Neural progenitor cell (in vitro differentiated cells): ENCODE data around the gene CEP97. TPM values are rescaled to one million over a fixed set of nuclear protein-coding genes. Genes with fewer than 3 reads are reported as not detected.
"Not testable (repeated sequence)": the region's sequence is repeated elsewhere in the genome, so short reads cannot be mapped to it uniquely, and the experiment has no call there.

Source experiments
- DNase-seq: peaks from one replicate; pipeline ENCODE4 v3.0.0-alpha.2; 2016; ENCODE audit warnings: low spot score
- H2AFZ ChIP-seq: fragments of 200-600 bp; sonication (generic); replicated peaks from 2 replicates; pipeline ENCODE4 v1.6.1; 2016; ENCODE audit warnings: antibody characterized with exemption
- H3F3A ChIP-seq: fragments of 200-600 bp; sonication (generic); 2 replicates; pipeline ENCODE4 v1.6.1; 2016; ENCODE audit warnings: antibody characterized with exemption, low read depth
- H3K27ac ChIP-seq: fragments of 200-600 bp; sonication (generic); 2 replicates; pipeline ENCODE4 v1.5.1; 2016; ENCODE audit warnings: mild to moderate bottlenecking
- H3K27me3 ChIP-seq: fragments of 200-600 bp; sonication (generic); 2 replicates; pipeline ENCODE4 v1.6.1; 2016; ENCODE audit warnings: mild to moderate bottlenecking, moderate library complexity
- H3K36me3 ChIP-seq: fragments of 200-600 bp; sonication (generic); 2 replicates; pipeline ENCODE4 v1.5.1; 2016
- H3K4me1 ChIP-seq: fragments of 200-600 bp; sonication (generic); 2 replicates; pipeline ENCODE4 v1.6.1; 2016; ENCODE audit warnings: mixed run types
- H3K4me2 ChIP-seq: fragments of 200-600 bp; sonication (generic); 2 replicates; pipeline ENCODE4 v1.6.1; 2016
- H3K4me3 ChIP-seq: fragments of 200-600 bp; sonication (generic); 2 replicates; pipeline ENCODE4 v1.5.1; 2016
- H3K79me2 ChIP-seq: fragments of 200-600 bp; sonication (generic); 2 replicates; pipeline ENCODE4 v1.6.1; 2016; ENCODE audit warnings: low read depth
- H3K9ac ChIP-seq: fragments of 200-600 bp; sonication (generic); 2 replicates; pipeline ENCODE4 v1.6.1; 2016
- H3K9me3 ChIP-seq: fragments of 200-600 bp; sonication (generic); 2 replicates; pipeline ENCODE4 v1.5.1; 2016; ENCODE audit warnings: low read depth
- H4K20me1 ChIP-seq: fragments of 200-600 bp; sonication (generic); 2 replicates; pipeline ENCODE4 v1.6.1; 2016; ENCODE audit warnings: low read depth
- H3K27ac Mint-ChIP-seq: 3 replicates; pipeline ENCODE4 v1.8.0; 2021; ENCODE audit warnings: mixed read lengths
- H3K27me3 Mint-ChIP-seq: 2 replicates; pipeline ENCODE4 v1.8.0; 2022; ENCODE audit warnings: low read depth, mild to moderate bottlenecking, inconsistent platforms, moderate library complexity, mixed read lengths; ENCODE audit not compliant: insufficient read depth
- H3K36me3 Mint-ChIP-seq: 3 replicates; pipeline ENCODE4 v1.8.0; 2021; ENCODE audit warnings: mixed read lengths
- H3K4me1 Mint-ChIP-seq: 3 replicates; pipeline ENCODE4 v1.8.0; 2021; ENCODE audit warnings: mixed read lengths
- H3K4me3 Mint-ChIP-seq: 3 replicates; pipeline ENCODE4 v1.8.0; 2021; ENCODE audit warnings: mild to moderate bottlenecking, moderate library complexity, mixed read lengths
- H3K9me3 Mint-ChIP-seq: 3 replicates; pipeline ENCODE4 v1.8.0; 2020; ENCODE audit warnings: mixed read lengths
- EZH2 ChIP-seq: fragments of 200-600 bp; sonication (generic); IDR thresholded peaks from 2 replicates; pipeline ENCODE4 v1.6.1; 2017; ENCODE audit warnings: antibody characterized with exemption, mild to moderate bottlenecking, moderate library complexity
- EZH2phosphoT487 ChIP-seq: fragments of 200-600 bp; sonication (generic); IDR thresholded peaks from 2 replicates; pipeline ENCODE4 v1.6.1; 2017; ENCODE audit warnings: antibody characterized with exemption
- total RNA-seq: library from RNA; depleted of rRNA; stranded (reverse); fragments of >200 nt; gene quantifications from 2 replicates; pipeline ENCODE4 v1.2.3, GENCODE V29; 2015; ENCODE audit warnings: low replicate concordance
- TF ChIP-seq, protein P1 (sequence below): fragments of 200-600 bp; sonication (generic); IDR thresholded peaks from 2 replicates; pipeline ENCODE4 v1.5.1; 2017; ENCODE audit warnings: antibody characterized with exemption, mild to moderate bottlenecking

CEP97 gene
- total RNA-seq, 1 donor from 2014 or later: 46.1 TPM

DNA sequence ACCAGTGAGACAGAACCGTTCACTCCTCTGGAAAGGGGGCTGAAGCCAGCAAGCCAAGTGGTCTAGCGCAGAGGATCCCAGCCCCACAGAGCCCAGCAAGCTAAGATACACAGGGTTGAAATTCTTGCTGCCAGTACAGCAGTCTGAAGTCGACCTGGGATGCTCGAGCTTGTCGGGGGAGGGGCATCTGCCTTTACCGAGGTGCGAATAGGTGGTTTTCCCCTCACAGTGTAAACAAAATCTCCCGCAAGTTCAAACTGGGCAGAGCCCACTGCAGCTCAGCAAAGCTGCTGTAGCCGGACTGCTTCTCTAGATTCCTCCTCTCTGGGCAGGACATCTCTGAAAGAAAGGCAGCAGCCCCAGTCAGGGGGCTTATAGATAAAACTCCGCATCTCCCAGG is 11.4 kb downstream of the CEP97 start:
- H3K4me1 ChIP-seq: no peaks in the 10 kb centered on the region
- H3K79me2 ChIP-seq: no peaks in the 10 kb centered on the region
- no peak for DNase-seq
- H3K9ac ChIP-seq: no peak overlapping the region
- H4K20me1 ChIP-seq: no peaks in the 10 kb centered on the region
- no peak overlapping the region for H2AFZ ChIP-seq
- Mint-ChIP-seq H3K4me3 (no peak overlapping the region), H3K27ac (no peak overlapping the region), H3K9me3 (peaks cover 58% of the 10 kb centered on the region), H3K36me3 (peaks cover 80% of the 10 kb centered on the region), H3K4me1 (no peaks in the 10 kb centered on the region), H3K27me3 (no peaks in the 10 kb centered on the region)
- no peak overlapping the region for H3K27ac ChIP-seq
- no peaks in the 10 kb centered on the region for H3F3A ChIP-seq
- H3K9me3 ChIP-seq: peaks cover 13% of the 10 kb centered on the region
- H3K36me3 ChIP-seq: peaks cover 37% of the 10 kb centered on the region
- no peak for TF ChIP-seq EZH2
- H3K4me3 ChIP-seq: no peak overlapping the region
- H3K27me3 ChIP-seq: no peaks in the 10 kb centered on the region
- no peak overlapping the region for H3K4me2 ChIP-seq

DNA sequence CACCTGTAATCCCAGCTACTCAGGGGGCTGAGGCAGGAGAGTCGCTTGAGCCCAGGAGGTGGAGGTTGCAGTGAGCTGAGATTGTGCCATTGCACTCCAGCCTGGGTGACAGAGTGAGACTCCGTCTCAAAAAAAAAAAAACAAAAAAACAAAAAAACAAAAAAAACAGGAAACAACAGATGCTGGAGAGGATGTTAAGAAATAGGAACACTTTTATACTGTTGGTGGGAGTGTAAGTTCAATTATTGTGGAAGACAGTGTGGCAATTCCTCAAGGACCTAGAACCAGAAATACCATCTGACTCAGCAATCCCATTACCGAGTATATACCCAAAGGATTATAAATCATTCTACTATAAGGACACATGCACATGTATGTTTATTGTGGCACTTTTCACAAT is 17.5 kb downstream of the CEP97 start:
- H3K36me3 Mint-ChIP-seq: peaks cover 65% of the 10 kb centered on the region
- H4K20me1 ChIP-seq: not testable (repeated sequence)

DNA sequence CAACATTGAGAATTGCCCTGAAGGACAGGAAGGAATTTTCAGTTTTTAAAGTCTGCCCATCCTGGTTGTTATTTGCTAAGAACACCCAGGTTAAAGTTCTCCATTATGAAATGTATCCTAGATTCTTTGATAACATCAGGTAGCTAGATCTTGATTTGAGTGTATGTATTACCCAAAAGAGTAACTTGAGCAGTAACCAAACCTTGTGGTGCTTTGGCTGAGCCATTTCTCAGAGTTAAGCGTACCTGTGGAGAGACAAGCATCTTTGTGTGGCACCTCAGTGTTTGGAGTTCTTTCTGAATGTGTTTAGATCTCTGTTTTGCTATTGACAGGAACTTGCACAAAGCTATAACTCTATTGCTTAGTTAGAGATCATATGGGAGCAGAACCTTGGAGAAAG is 20.4 kb downstream of the CEP97 start:
- H3K27me3 Mint-ChIP-seq: peaks cover 2% of the 10 kb centered on the region

More for the DNA sequence above, 17.5 kb downstream of the CEP97 start:
- not testable (repeated sequence) for H3K4me1 ChIP-seq, H3K4me3 ChIP-seq, H2AFZ ChIP-seq, H3K9ac ChIP-seq, H3K79me2 ChIP-seq, H3K27ac ChIP-seq, H3K4me2 ChIP-seq, H3K27me3 ChIP-seq, H3K27ac Mint-ChIP-seq, H3F3A ChIP-seq, H3K4me1 Mint-ChIP-seq, H3K27me3 Mint-ChIP-seq, DNase-seq, H3K4me3 Mint-ChIP-seq
- H3K9me3 ChIP-seq: peaks cover 16% of the 10 kb centered on the region
- H3K9me3 Mint-ChIP-seq: peaks cover 56% of the 10 kb centered on the region
- peaks cover 27% of the 10 kb centered on the region for H3K36me3 ChIP-seq

DNA sequence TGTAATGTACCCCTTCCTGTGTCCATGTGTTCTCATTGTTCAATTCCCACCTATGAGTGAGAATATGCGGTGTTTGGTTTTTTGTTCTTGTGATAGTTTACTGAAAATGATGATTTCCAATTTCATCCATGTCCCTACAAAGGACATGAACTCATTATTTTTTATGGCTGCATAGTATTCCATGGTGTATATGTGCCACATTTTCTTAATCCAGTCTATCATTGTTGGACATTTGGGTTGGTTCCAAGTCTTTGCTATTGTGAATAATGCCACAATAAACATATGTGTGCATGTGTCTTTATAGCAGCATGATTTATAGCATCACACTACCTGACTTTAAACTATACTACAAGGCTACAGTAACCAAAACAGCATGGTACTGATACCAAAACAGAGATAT is 21.5 kb downstream of the CEP97 start:
- H3K9me3 ChIP-seq, H3K27me3 ChIP-seq, H4K20me1 ChIP-seq, DNase-seq, H3K27ac Mint-ChIP-seq, H3K9ac ChIP-seq, H3K4me3 Mint-ChIP-seq, H3K27me3 Mint-ChIP-seq, H3K27ac ChIP-seq, H3K4me1 ChIP-seq, H3K4me3 ChIP-seq, H3K4me1 Mint-ChIP-seq, H2AFZ ChIP-seq, H3F3A ChIP-seq, H3K79me2 ChIP-seq, H3K4me2 ChIP-seq: not testable (repeated sequence)
- H3K36me3 Mint-ChIP-seq: peaks cover 47% of the 10 kb centered on the region
- H3K36me3 ChIP-seq: peaks cover 13% of the 10 kb centered on the region
- H3K9me3 Mint-ChIP-seq: peaks cover 39% of the 10 kb centered on the region

More for the DNA sequence above, 20.4 kb downstream of the CEP97 start:
- H3K4me1 ChIP-seq: no peaks in the 10 kb centered on the region
- no peak for DNase-seq
- H3K9me3 ChIP-seq: peaks cover 4% of the 10 kb centered on the region
- H3K9ac ChIP-seq: no peak overlapping the region
- TF ChIP-seq, protein P1, sequence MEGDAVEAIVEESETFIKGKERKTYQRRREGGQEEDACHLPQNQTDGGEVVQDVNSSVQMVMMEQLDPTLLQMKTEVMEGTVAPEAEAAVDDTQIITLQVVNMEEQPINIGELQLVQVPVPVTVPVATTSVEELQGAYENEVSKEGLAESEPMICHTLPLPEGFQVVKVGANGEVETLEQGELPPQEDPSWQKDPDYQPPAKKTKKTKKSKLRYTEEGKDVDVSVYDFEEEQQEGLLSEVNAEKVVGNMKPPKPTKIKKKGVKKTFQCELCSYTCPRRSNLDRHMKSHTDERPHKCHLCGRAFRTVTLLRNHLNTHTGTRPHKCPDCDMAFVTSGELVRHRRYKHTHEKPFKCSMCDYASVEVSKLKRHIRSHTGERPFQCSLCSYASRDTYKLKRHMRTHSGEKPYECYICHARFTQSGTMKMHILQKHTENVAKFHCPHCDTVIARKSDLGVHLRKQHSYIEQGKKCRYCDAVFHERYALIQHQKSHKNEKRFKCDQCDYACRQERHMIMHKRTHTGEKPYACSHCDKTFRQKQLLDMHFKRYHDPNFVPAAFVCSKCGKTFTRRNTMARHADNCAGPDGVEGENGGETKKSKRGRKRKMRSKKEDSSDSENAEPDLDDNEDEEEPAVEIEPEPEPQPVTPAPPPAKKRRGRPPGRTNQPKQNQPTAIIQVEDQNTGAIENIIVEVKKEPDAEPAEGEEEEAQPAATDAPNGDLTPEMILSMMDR: no peak
- no peak for TF ChIP-seq EZH2
- no peak for TF ChIP-seq EZH2phosphoT487
- peaks cover 13% of the 10 kb centered on the region for H3K36me3 ChIP-seq
- peaks cover 48% of the 10 kb centered on the region for H3K36me3 Mint-ChIP-seq
- no peaks in the 10 kb centered on the region for H3K27me3 ChIP-seq
- H3K27ac Mint-ChIP-seq: no peak overlapping the region
- H3K79me2 ChIP-seq: no peaks in the 10 kb centered on the region
- no peak overlapping the region for H3K4me3 Mint-ChIP-seq
- no peak overlapping the region for H3K27ac ChIP-seq
- H2AFZ ChIP-seq: no peak overlapping the region
- H3K4me1 Mint-ChIP-seq: no peaks in the 10 kb centered on the region
- no peak overlapping the region for H3K4me3 ChIP-seq
- no peaks in the 10 kb centered on the region for H3F3A ChIP-seq
- no peak overlapping the region for H3K4me2 ChIP-seq
- H3K9me3 Mint-ChIP-seq: peaks cover 42% of the 10 kb centered on the region
- no peaks in the 10 kb centered on the region for H4K20me1 ChIP-seq

DNA sequence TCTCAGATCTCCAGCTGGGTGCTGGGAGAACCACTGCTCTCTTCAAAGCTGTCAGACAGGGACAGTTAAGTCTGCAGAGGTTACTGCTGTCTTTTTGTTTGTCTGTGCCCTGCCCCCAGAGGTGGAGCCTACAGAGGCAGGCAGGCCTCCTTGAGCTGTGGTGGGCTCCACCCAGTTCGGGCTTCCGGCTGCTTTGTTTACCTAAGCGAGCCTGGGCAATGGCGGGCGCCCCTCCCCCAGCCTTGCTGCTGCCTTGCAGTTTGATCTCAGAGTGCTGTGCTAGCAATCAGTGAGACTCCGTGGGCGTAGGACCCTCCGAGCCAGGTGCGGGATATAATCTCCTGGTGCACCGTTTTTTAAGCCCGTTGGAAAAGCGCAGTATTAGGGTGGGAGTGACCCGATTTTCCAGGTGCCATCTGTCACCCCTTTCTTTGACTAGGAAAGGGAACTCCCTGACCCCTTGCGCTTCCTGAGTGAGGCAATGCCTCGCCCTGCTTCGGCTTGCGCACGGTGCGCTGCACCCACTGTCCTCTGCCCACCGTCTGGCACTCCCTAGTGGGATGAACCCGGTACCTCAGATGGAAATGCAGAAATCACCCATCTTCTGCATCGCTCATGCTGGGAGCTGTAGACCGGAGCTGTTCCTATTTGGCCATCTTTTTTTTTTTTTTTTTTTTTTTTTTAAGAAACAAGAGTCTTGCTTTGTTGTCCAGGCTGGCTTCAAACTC is 29.1 kb downstream of the CEP97 start:
- H3K36me3 Mint-ChIP-seq: peaks cover 53% of the 10 kb centered on the region

More for the DNA sequence above, 29.1 kb downstream of the CEP97 start:
- not testable (repeated sequence) for H3K4me3 ChIP-seq, H3F3A ChIP-seq, H3K27me3 ChIP-seq, H3K9me3 ChIP-seq, H3K27ac Mint-ChIP-seq, H4K20me1 ChIP-seq, H3K4me1 ChIP-seq, H3K79me2 ChIP-seq, H3K4me2 ChIP-seq, H2AFZ ChIP-seq, DNase-seq, H3K4me1 Mint-ChIP-seq, H3K9ac ChIP-seq, H3K27ac ChIP-seq, H3K27me3 Mint-ChIP-seq, H3K4me3 Mint-ChIP-seq
- peaks cover 19% of the 10 kb centered on the region for H3K36me3 ChIP-seq
- peaks cover 22% of the 10 kb centered on the region for H3K9me3 Mint-ChIP-seq
